Motor neuron (in vitro differentiated cells): Measurements from ENCODE around the gene MEIOC. TPM values are rescaled to one million over a fixed set of nuclear protein-coding genes. Genes with fewer than 3 reads are reported as not detected.

Experiments
- total RNA-seq, 8 experiments: library from RNA; unstranded; fragments of 300-600 nt; gene quantifications; 2 replicates each; pipeline versions ENCODE4 v1.2.3 to v1.2.4, GENCODE V29; 2022

The MEIOC gene
- total RNA-seq, 8 experiments from 2014 or later: 0.81 to 2.5 (median 1.0) TPM

Other genes with a start within 250 kb of the MEIOC start
- gene GPATCH8, start 153.1 kb upstream of the MEIOC start, total RNA-seq: 10 to 100 TPM; 25.6 to 96.4 (median 29.7) TPM
- 10 to 100 TPM in 4 of 8 experiments, 1 to 10 TPM in 4; 1.0 to 34.2 (median 11.7) TPM for gene FZD2, start 99.0 kb upstream of the MEIOC start, total RNA-seq
- 10 to 100 TPM; 25.6 to 40.7 (median 31.5) TPM for gene CCDC43, start 33.3 kb downstream of the MEIOC start, total RNA-seq
- gene DBF4B, start 52.2 kb downstream of the MEIOC start, total RNA-seq: 10 to 100 TPM in 3 of 8 experiments, 1 to 10 TPM in 5; 2.8 to 20.0 (median 6.1) TPM
- 10 to 100 TPM in 1 of 8 experiments, 1 to 10 TPM in 5, under 1 TPM in 2; 0.15 to 10.1 (median 4.3) TPM for gene ADAM11, start 102.5 kb downstream of the MEIOC start, total RNA-seq
- 10 to 100 TPM in 2 of 8 experiments, 1 to 10 TPM in 6; 1.4 to 43.0 (median 9.0) TPM for gene GJC1, start 173.8 kb downstream of the MEIOC start, total RNA-seq
- 1 to 10 TPM in 1 of 8 experiments, under 1 TPM in 3, not detected in 4; 0.63 to 1.1 (median 0.93) TPM for gene HIGD1B, start 191.4 kb downstream of the MEIOC start, total RNA-seq
- gene EFTUD2, start 243.0 kb downstream of the MEIOC start, total RNA-seq: 100 to 1,000 TPM in 2 of 8 experiments, 10 to 100 TPM in 6; 31.6 to 155 (median 63.5) TPM